Glutamatergic neuron (in vitro differentiated cells): Measurements from ENCODE around the gene FBXL7. TPM values are rescaled to one million over a fixed set of nuclear protein-coding genes. Genes with fewer than 3 reads are reported as not detected.
"Not testable (repeated sequence)": the region's sequence is repeated elsewhere in the genome, so short reads cannot be mapped to it uniquely, and the experiment has no call there.

Experiments used
- DNase-seq: peaks from one replicate; pipeline ENCODE4 v3.0.0; 2022
- H3K27ac Mint-ChIP-seq: one replicate; pipeline ENCODE4 v1.8.0; 2020; ENCODE audit warnings: mild to moderate bottlenecking, mixed read lengths, inconsistent platforms; ENCODE audit not compliant: unreplicated experiment
- H3K27me3 Mint-ChIP-seq: one replicate; pipeline ENCODE4 v1.8.0; 2020; ENCODE audit warnings: mild to moderate bottlenecking, moderate library complexity, mixed read lengths, inconsistent platforms; ENCODE audit not compliant: unreplicated experiment
- H3K36me3 Mint-ChIP-seq: one replicate; pipeline ENCODE4 v1.8.0; 2020; ENCODE audit warnings: mild to moderate bottlenecking, mixed read lengths, inconsistent platforms; ENCODE audit not compliant: unreplicated experiment
- H3K4me1 Mint-ChIP-seq: one replicate; pipeline ENCODE4 v1.8.0; 2020; ENCODE audit warnings: mild to moderate bottlenecking, low read depth, mixed read lengths, inconsistent platforms; ENCODE audit not compliant: unreplicated experiment
- H3K4me3 Mint-ChIP-seq: one replicate; pipeline ENCODE4 v1.8.0; 2020; ENCODE audit warnings: mild to moderate bottlenecking, mixed read lengths, inconsistent platforms; ENCODE audit not compliant: unreplicated experiment
- H3K9me3 Mint-ChIP-seq: one replicate; pipeline ENCODE4 v1.8.0; 2020; ENCODE audit warnings: mild to moderate bottlenecking, moderate library complexity, mixed read lengths, inconsistent platforms; ENCODE audit not compliant: unreplicated experiment
- total RNA-seq: library from RNA; stranded (reverse); fragmentation: NEBNext Ultra II Directional; extraction: Animal tissue kit (Norgen Biotek cat#: 25700); gene quantifications from one replicate; pipeline ENCODE4 v1.2.1, GENCODE V29; 2021; ENCODE audit not compliant: unreplicated experiment
- TF ChIP-seq, protein P1 (sequence below): fragments of 200-600 bp; sonication (generic); IDR thresholded peaks from one replicate; pipeline ENCODE4 v1.5.0; 2021; ENCODE audit not compliant: partially characterized antibody, unreplicated experiment

FBXL7 gene
- total RNA-seq, 1 donor from 2014 or later, result 25.3 TPM

DNA sequence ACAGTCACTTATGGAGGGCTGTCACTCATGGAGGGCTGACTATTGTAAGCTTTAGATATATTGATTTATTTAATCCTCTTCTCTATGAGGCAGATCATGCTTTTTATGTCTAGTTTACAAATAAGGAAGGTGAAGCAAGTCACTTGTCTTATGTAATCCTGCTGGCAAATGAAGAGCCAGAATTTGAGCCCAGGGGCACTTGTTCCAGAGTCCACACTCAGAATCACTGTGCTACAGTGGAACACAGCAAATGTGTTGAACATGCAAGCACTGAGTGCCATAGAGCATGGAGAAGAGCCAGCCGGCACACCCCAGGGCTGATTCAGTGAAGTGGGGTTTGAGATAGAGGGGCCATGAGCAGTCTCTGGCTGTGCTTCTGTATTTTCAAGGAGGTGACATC, 353.0 kb downstream of the FBXL7 start:
- Mint-ChIP-seq H3K36me3 (no peaks in the 10 kb centered on the region), H3K27me3 (no peaks in the 10 kb centered on the region), H3K4me1 (peaks cover 5% of the 10 kb centered on the region), H3K4me3 (no peak overlapping the region), H3K9me3 (no peaks in the 10 kb centered on the region), H3K27ac (no peak overlapping the region)
- TF ChIP-seq, protein P1, sequence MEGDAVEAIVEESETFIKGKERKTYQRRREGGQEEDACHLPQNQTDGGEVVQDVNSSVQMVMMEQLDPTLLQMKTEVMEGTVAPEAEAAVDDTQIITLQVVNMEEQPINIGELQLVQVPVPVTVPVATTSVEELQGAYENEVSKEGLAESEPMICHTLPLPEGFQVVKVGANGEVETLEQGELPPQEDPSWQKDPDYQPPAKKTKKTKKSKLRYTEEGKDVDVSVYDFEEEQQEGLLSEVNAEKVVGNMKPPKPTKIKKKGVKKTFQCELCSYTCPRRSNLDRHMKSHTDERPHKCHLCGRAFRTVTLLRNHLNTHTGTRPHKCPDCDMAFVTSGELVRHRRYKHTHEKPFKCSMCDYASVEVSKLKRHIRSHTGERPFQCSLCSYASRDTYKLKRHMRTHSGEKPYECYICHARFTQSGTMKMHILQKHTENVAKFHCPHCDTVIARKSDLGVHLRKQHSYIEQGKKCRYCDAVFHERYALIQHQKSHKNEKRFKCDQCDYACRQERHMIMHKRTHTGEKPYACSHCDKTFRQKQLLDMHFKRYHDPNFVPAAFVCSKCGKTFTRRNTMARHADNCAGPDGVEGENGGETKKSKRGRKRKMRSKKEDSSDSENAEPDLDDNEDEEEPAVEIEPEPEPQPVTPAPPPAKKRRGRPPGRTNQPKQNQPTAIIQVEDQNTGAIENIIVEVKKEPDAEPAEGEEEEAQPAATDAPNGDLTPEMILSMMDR, result no peak
- DNase-seq, result no peak

DNA sequence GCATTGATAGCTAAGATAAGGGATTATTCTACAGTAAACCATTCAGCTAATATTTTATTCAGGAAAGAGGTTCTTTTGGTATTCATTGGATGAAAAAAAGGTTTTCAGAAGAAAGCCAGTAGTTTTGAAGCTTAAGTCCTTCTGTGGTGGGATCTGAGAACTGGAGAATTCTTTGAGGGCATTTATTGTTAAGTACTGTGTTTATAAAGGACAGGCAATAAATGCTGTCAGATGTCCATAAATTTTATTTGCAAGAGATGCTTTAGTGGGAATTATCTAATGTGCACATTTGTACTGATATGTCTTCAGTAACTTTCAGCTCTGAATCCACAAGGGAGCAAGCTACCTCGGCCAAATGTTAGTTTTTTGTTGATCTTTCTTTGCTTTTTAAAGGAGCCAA, 358.3 kb downstream of the FBXL7 start:
- Mint-ChIP-seq H3K27me3 (no peaks in the 10 kb centered on the region), H3K4me3 (no peak overlapping the region), H3K36me3 (peaks cover 4% of the 10 kb centered on the region), H3K27ac (no peak overlapping the region), H3K4me1 (peaks cover 4% of the 10 kb centered on the region), H3K9me3 (peaks cover 2% of the 10 kb centered on the region)
- DNase-seq, result no peak
- TF ChIP-seq, protein P1, result no peak

DNA sequence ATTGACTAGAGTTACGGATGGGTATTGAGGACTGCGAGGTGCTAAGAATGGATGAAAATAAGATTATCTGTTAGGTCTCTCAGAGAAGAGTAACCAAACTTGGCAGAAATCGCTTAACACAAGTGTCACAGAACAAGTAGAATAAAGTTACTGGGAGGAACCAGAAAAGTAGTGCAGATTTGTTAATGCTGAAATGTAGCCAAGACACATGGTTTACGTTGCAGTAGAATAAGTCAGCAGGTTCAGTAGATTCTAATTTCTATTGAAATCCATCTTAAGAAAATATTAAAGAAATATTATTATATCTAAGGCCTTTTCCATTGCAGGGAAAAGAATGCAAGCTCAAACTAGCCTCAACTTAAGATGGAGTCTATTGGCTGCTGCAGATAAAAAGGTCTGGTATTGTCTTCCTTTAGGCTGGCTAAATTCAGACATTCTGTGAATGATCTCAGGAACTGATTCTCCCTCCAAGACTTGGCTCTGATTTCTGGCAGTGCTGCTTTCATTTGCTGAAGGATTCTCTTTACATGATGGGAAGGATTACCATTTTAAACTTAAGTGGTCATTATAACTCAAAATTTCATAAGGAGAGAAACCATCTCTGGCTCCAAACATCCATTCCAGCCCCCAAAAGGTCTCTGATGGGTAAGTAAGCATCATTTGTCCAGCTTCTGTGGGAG, 364.7 kb downstream of the FBXL7 start:
- Mint-ChIP-seq H3K4me3 (no peak overlapping the region), H3K27me3 (no peaks in the 10 kb centered on the region), H3K4me1 (peaks cover 17% of the 10 kb centered on the region), H3K9me3 (peaks cover 4% of the 10 kb centered on the region), H3K27ac (no peak overlapping the region), H3K36me3 (peaks cover 11% of the 10 kb centered on the region)
- no peak for DNase-seq
- TF ChIP-seq, protein P1, result no peak

DNA sequence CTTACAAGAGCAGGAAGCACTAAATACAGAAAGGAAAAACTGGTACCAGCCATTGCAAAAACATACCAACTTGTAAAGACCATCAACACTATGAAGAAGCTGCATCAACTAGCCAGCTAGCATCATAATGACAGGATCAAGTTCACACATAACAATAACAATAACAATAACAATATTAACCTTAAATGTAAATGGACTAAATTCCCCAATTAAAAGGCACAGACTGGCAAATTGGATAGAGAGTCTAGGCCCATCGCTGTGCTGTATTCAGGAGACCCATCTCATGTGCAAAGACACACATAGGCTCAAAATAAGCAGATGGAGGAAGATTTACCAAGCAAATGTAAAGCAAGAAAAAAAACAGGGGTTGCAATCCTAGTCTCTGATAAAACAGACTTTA, 372.3 kb downstream of the FBXL7 start:
- not testable (repeated sequence) for H3K27me3 Mint-ChIP-seq, DNase-seq, H3K4me3 Mint-ChIP-seq, H3K27ac Mint-ChIP-seq, H3K4me1 Mint-ChIP-seq
- H3K9me3 Mint-ChIP-seq, result peaks cover 23% of the 10 kb centered on the region
- H3K36me3 Mint-ChIP-seq, result peaks cover 31% of the 10 kb centered on the region

DNA sequence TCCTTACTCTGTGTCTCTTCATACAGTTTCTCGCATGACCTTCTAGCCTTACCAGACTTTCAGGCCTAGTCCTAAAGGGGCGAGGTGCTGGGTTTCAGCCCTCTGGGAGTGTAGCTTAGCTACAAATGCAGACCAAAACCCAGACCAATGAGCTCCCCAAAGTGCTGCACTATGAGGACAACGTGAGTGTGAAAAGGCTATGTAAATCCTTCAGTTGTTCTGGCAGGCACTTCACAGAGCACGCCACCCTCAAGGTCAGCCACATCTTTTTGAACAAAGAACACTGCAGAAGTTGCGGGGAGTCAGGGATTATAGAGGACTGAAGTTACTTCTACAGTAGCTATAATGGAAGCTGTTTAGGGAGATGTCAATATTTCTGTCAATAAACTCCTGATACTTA, 377.9 kb downstream of the FBXL7 start:
- Mint-ChIP-seq H3K4me3 (peak overlapping the region; percentile 16), H3K27me3 (peaks cover 9% of the 10 kb centered on the region), H3K27ac (no peak overlapping the region), H3K4me1 (peaks cover 23% of the 10 kb centered on the region), H3K36me3 (peaks cover 4% of the 10 kb centered on the region), H3K9me3 (peaks cover 11% of the 10 kb centered on the region)
- DNase-seq, result no peak
- TF ChIP-seq, protein P1, result no peak
